ENCODE measurements around the gene SEPTIN5. TPM values are rescaled to one million over a fixed set of nuclear protein-coding genes. Genes with fewer than 3 reads are reported as not detected.

SEPTIN5 gene
- total and polyA plus RNA-seq, 7 donors = 1.2 to 26.0 (median 6.2) TPM

DNA sequence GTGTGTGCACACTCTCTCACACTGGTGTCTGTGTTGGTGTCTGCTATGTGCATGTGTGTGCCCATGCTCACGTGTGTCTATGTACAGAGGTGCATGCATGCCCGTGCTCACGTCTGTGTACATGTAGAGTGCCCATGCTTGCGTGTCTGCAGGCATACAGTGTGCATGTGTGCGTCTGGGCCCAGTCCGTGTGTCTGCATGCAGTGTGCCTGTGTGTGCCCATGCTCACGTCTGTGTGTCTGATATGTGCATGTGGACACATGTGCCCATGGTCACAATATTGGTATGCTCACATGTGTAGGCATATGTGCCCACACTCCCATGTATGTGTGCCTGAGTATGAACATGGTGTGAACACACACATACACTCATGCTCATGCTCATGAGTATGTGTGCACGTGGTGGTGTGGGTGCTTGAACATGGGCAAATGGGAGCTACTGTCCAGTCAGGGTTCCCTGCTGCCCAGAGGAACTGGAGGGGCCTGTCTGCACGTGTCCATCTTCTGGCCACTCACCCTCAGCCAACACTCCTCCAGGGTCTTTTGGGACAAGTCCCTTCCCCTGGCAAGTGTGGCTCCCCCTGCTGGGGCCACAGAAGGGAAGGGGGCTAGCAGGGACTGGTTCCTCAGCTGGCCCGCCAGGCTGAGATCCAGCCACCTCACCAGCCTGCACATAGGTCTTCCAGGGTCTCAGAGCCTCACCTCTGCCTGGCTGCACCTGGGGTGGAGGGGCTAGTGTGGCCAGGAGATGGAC is 39.0 kb downstream of the SEPTIN5 start:
- no peak overlapping the region for H3K27ac ChIP-seq
- H3K4me3 ChIP-seq = no peak overlapping the region
- 72 to 90% methylated on average over 10 of the region's 10 CpGs for WGBS, 2 donors
- intact Hi-C loops (cut with DNase I) = no loop called here
- TF ChIP-seq POLR2A (IDR thresholded peaks at IDR 0.05) = no peak
- no peak for TF ChIP-seq POLR2AphosphoS5 (IDR thresholded peaks at IDR 0.05)
- DNase-seq = no peak
- peaks cover 0 to 28% (median 24%) of the 10 kb centered on the region in 4 donors for H3K4me1 ChIP-seq
- H3K36me3 ChIP-seq = no peaks in the 10 kb centered on the region
- H3K27me3 ChIP-seq = peaks cover 31 to 80% (median 51%) of the 10 kb centered on the region in 3 donors
- no peaks in the 10 kb centered on the region for H3K9me3 ChIP-seq

DNA sequence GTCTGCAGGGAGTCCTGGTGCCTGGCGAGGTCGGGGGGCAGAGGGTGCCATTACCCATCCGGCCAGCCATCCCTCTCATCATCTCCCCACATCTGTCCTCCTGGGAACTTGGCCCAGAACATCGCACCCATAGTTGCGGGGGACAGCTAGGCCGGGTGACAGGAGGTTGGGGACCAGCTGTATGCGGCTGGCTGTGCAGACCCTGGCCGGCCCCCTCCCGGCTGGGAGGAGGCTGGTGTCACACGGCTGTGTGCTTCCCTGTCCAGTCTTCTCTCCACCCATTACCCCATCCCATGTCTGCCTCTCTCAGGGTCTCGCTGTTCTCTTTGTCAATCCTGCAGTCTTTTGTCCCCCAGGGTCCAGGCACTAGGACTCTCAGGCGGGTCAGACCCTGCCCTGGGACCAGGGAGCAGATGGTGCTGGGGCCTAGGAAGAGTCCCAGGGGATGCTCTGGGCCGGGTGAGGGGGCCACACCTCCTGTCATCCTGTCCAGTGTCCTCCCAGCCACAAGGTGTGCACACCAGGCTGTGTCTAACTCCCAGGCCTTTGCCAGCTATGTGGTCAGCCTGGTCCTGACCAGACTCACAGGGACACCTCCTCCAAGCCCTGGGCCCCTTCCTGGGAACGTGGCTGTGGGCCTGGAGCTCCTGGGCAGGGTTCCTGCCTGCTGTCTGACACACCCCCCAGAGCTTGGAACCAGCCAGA is 39.8 kb downstream of the SEPTIN5 start:
- TF ChIP-seq EP300 (IDR thresholded peaks at IDR 0.05) (no peak), POLR2A (IDR thresholded peaks at IDR 0.05) (no peak), POLR2AphosphoS5 (IDR thresholded peaks at IDR 0.05) (no peak)
- TF ChIP-seq, protein P1, sequence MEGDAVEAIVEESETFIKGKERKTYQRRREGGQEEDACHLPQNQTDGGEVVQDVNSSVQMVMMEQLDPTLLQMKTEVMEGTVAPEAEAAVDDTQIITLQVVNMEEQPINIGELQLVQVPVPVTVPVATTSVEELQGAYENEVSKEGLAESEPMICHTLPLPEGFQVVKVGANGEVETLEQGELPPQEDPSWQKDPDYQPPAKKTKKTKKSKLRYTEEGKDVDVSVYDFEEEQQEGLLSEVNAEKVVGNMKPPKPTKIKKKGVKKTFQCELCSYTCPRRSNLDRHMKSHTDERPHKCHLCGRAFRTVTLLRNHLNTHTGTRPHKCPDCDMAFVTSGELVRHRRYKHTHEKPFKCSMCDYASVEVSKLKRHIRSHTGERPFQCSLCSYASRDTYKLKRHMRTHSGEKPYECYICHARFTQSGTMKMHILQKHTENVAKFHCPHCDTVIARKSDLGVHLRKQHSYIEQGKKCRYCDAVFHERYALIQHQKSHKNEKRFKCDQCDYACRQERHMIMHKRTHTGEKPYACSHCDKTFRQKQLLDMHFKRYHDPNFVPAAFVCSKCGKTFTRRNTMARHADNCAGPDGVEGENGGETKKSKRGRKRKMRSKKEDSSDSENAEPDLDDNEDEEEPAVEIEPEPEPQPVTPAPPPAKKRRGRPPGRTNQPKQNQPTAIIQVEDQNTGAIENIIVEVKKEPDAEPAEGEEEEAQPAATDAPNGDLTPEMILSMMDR (IDR thresholded peaks at IDR 0.05) = no peak
- no peak overlapping the region for H3K4me3 ChIP-seq
- intact Hi-C loops (cut with DNase I) = no loop called here
- H3K27ac ChIP-seq = no peak overlapping the region
- peaks cover 37 to 88% (median 60%) of the 10 kb centered on the region in 3 donors for H3K27me3 ChIP-seq
- WGBS, 2 donors = 61 to 73% methylated on average over 14 of the region's 14 CpGs
- no peaks in the 10 kb centered on the region for H3K36me3 ChIP-seq
- DNase-seq = no peak
- H3K9me3 ChIP-seq = no peaks in the 10 kb centered on the region
- peaks cover 0 to 35% (median 27%) of the 10 kb centered on the region in 4 donors for H3K4me1 ChIP-seq

DNA sequence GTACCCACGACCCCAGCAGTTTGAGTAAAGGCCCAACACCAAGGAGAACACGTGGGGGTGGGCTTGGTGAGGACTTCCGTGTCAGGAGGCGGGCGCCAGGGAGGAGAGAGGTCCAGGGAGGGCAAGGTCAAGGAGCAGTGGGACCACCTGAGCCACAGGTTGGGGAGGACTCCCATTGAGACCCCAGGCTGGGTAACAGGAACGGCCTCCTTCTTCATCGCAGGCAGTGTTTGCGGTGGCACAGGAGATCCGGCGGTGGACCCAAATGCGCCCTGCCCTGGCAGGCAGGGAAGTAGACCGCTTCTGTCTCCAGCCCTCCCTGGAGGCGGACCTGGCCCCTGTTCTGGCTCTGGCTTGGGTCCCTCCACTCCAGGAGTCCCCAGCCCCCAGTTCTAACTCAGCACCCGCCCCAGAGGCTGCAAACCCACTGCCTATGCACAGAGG is 40.4 kb downstream of the SEPTIN5 start:
- intact Hi-C loops (cut with DNase I) = no loop called here
- Histone ChIP-seq H3K27ac (no peak overlapping the region), H3K36me3 (no peaks in the 10 kb centered on the region), H3K4me3 (no peak overlapping the region), H3K27me3 (peaks cover 42 to 92% (median 66%) of the 10 kb centered on the region in 3 donors), H3K9me3 (no peaks in the 10 kb centered on the region), H3K4me1 (peaks cover 0 to 41% (median 32%) of the 10 kb centered on the region in 4 donors)
- no peak for DNase-seq
- TF ChIP-seq EP300 (IDR thresholded peaks at IDR 0.05) = no peak
- TF ChIP-seq, protein P1 (IDR thresholded peaks at IDR 0.05) = no peak
- no peak for TF ChIP-seq POLR2A (IDR thresholded peaks at IDR 0.05)
- TF ChIP-seq POLR2AphosphoS5 (IDR thresholded peaks at IDR 0.05) = no peak
- 30 to 36% methylated on average over 14 of the region's 14 CpGs for WGBS, 2 donors

DNA sequence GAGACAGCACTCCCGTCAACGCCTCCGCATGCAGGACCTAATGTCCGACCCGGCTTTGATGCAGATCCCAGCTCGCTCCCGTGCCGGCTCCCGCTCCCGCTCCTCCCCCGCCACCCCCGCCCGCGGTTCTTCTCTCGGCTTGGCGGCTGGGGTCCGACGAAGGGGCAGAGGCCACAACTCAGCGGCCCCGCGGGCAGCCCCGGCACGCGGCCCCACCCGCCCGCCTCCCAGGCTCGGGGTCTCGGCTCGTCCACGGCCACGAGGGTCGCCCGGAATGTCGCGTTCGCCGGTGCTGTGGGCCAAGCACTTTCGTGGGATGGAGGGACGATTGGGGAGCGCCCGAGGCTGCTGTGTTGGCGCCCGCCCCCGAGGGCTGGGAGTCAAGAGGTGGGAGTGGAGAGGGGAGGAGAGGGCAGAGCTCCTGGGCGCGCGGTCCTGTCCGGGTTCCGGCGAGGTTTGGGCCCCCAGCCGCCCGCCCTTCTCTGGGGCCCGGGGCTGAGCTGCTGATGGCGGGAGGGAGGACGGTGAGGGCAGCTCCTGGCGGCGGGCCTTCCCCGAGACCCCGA is 40.9 kb downstream of the SEPTIN5 start:
- Histone ChIP-seq H3K27ac (no peak overlapping the region), H3K4me1 (peaks cover 0 to 46% (median 37%) of the 10 kb centered on the region in 4 donors), H3K9me3 (no peaks in the 10 kb centered on the region), H3K36me3 (no peaks in the 10 kb centered on the region), H3K27me3 (peaks cover 43 to 92% (median 71%) of the 10 kb centered on the region in 3 donors), H3K4me3 (no peak overlapping the region)
- no peak for DNase-seq
- intact Hi-C loops (cut with DNase I) = no loop called here
- 3 to 8% methylated on average over 59 of the region's 59 CpGs for WGBS, 2 donors
- TF ChIP-seq, protein P1 (IDR thresholded peaks at IDR 0.05) = no peak
- TF ChIP-seq EP300 (IDR thresholded peaks at IDR 0.05) (no peak), POLR2AphosphoS5 (IDR thresholded peaks at IDR 0.05) (no peak), POLR2A (IDR thresholded peaks at IDR 0.05) (no peak)

Measured in sigmoid colon (tissue), 7 donors.